C4-2B (cell line): ENCODE results near the gene RPL36.

ENCODE experiments used
- H3K27ac ChIP-seq: fragments of 450-650 bp; 2 replicates; pipeline ENCODE4 v1.5.1; 2017
- CTCF ChIP-seq: fragments of 450-650 bp; conservative IDR thresholded peaks from 2 replicates; pipeline ENCODE4 v1.5.1; 2017; ENCODE audit warnings: mild to moderate bottlenecking
- ZFX ChIP-seq: fragments of 450-650 bp; IDR thresholded peaks from 2 replicates; pipeline ENCODE4 v1.6.1; 2017

The RPL36 gene

GRCh38 chr19:5664515-5664914, 25.6 kb upstream of the RPL36 start:
- no peak for TF ChIP-seq ZFX
- no peak for TF ChIP-seq CTCF
- no peak overlapping the region for H3K27ac ChIP-seq

- no peak for TF ChIP-seq CTCF
- TF ChIP-seq ZFX, result no peak
- H3K27ac ChIP-seq, result no peak overlapping the region
These were observed 24.1 kb upstream of the RPL36 start for GRCh38 chr19:5665781-5666513.

- no peak for TF ChIP-seq ZFX
- TF ChIP-seq CTCF, result no peak
- no peak overlapping the region for H3K27ac ChIP-seq
These were observed 23.0 kb upstream of the RPL36 start for GRCh38 chr19:5666921-5667610.

DNA sequence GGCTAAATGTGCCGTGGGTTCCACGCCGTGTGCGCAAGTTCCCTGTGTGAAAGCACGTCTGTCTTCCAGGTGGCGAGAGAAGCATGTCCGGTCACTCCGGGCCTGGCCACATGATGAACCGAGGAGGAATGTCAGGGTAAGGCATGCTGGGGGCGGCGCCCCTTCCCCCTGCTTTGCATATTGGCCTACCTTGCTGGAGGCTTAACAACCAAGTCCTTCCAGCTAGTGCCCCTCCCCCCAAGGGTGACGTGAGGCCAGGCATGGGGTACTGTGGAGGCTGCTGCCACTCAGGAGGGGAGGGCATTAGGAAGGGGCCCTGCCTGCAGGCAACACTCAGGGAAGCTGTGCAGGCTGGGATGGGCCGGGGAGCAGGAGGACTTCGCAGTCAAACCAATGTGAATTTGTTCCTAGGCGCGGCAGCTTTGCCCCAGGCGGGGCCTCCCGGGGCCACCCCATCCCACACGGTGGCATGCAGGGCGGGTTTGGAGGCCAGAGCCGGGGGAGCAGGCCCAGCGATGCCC, 22.3 kb upstream of the RPL36 start:
- no peak for TF ChIP-seq ZFX
- no peak for TF ChIP-seq CTCF
- no peak overlapping the region for H3K27ac ChIP-seq

DNA sequence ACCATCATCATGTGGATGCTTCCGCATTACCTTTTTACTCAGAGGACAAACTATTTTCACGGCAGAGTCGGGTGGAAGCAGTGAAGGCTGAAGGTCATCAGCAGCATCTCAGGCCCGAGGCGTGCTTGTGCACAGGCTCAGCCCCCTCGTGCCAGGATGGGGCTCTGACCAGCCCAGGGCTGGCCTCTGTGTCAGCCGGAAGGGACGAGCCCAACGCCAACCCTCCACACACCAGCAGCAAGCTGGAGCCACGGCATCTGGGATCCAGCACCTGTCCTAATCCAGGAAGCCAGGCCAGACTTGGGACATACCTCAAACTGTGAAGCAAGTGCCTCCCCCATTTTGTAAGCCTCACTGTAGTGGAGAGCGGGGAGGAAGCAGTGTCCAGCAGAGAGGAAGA, 20.9 kb upstream of the RPL36 start:
- no peak for TF ChIP-seq ZFX
- no peak for TF ChIP-seq CTCF
- no peak overlapping the region for H3K27ac ChIP-seq

GRCh38 chr19:5671600-5671999, 18.5 kb upstream of the RPL36 start:
- no peak overlapping the region for H3K27ac ChIP-seq
- TF ChIP-seq ZFX, result no peak
- no peak for TF ChIP-seq CTCF

DNA sequence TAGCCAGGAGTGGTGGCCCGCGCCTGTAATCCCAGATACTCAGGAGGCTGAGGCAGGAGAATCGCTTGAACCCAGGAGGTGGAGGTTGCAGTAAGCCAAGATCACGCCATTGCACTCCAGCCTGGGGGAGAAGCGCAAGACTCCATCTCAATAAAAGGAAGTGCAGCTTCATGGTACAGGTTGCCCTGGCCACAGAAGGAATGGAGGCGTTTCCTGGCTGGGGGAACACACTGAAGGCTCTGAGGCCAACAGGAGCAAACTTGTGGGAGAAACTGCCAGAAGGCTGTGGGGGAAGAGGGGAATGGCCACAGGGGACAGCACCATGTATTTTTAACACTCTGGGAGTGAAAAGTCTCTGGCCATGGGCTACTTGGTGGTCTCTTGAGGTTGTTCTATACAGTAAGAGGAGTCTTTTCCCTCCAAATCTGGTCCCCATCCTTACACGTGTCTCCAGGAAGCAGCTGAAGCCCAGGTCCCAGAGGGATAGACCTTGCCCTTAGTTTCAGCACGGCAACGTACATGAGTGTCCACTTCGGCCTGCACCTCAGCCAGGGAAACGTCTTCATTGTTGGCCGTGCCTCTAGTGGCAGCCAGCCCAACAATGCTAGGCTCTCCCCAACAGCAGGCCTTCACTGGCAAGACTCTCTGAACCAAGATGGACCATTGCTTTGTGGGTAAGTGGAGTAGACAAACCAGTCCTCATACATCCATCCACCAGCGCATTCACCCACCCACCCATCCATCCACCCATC, 17.2 kb upstream of the RPL36 start:
- H3K27ac ChIP-seq, result no peak overlapping the region

More for the DNA sequence above, 17.2 kb upstream of the RPL36 start:
- TF ChIP-seq CTCF (no peak), ZFX (no peak)
